HEK293 (cell line): ENCODE results near the gene ZNF548.

Experiments
- CTCF ChIA-PET: fragments of 350-600 bp; formaldehyde crosslinking; extraction: SDS; loops from one replicate; lab custom pipeline; 2021; ENCODE audit warnings: antibody characterized with exemption; lab: Yijun Ruan, JAX
- POLR2A ChIA-PET: fragments of 300-600 bp; formaldehyde crosslinking; extraction: SDS; loops from one replicate; lab custom pipeline; 2020; ENCODE audit warnings: antibody characterized with exemption, inconsistent platforms; lab: Yijun Ruan, JAX
- H3K27ac ChIP-seq: fragments of 200-500 bp; sonication (Bioruptor generic); 2 replicates; pipeline ENCODE4 v1.5.1; 2014; ENCODE audit warnings: low read depth, low read length, control low read depth, inconsistent platforms; ENCODE audit errors: extremely low read depth
- H3K36me3 ChIP-seq, 2 experiments: fragments of 200-500 bp in 1 of 2; sonication (Bioruptor generic) in 1 of 2; 1 replicate in 1 of 2; 2 replicates in 1 of 2; pipeline ENCODE4 v1.5.1; 2014 to 2017; ENCODE audit warnings: inconsistent platforms in 2 of 2, low read length in 2 of 2; ENCODE audit not compliant: control insufficient read depth in 2 of 2, insufficient read depth in 1 of 2
- H3K4me1 ChIP-seq: fragments of 200-500 bp; sonication (Bioruptor generic); 2 replicates; pipeline ENCODE4 v1.5.1; 2014; ENCODE audit warnings: mild to moderate bottlenecking, low read length, inconsistent platforms; ENCODE audit not compliant: control insufficient read depth, insufficient read depth
- H3K4me3 ChIP-seq: 2 replicates; pipeline ENCODE4 v1.5.1; 2011; ENCODE audit warnings: low read depth, mild to moderate bottlenecking, control low read depth, low read length, moderate library complexity
- H3K9me3 ChIP-seq: fragments of 200-500 bp; sonication (Bioruptor generic); 2 replicates; pipeline ENCODE4 v1.5.1; 2014; ENCODE audit warnings: low read depth, low read length, inconsistent platforms; ENCODE audit not compliant: control insufficient read depth, insufficient read depth
- GLIS1 ChIP-seq: fragments of 450-650 bp; formaldehyde crosslinking; IDR thresholded peaks from 2 replicates; pipeline ENCODE4 v1.5.1; 2016; ENCODE audit warnings: missing biosample characterization, missing genetic modification characterization
- HOXC10 ChIP-seq: sonication (generic); formaldehyde crosslinking; IDR thresholded peaks from 2 replicates; pipeline ENCODE4 v1.8.1; 2023; ENCODE audit warnings: mild to moderate bottlenecking, missing genetic modification reagents
- KLF8 ChIP-seq: fragments of 450-650 bp; formaldehyde crosslinking; IDR thresholded peaks from 2 replicates; pipeline ENCODE4 v1.5.1; 2016; ENCODE audit warnings: missing biosample characterization, missing genetic modification characterization
- MZF1 ChIP-seq: fragments of 450-650 bp; formaldehyde crosslinking; IDR thresholded peaks from 2 replicates; pipeline ENCODE4 v1.5.1; 2017; ENCODE audit warnings: missing biosample characterization, missing genetic modification characterization, borderline replicate concordance
- SP7 ChIP-seq: fragments of 450-650 bp; formaldehyde crosslinking; IDR thresholded peaks from 2 replicates; pipeline ENCODE4 v1.5.1; 2016; ENCODE audit warnings: missing biosample characterization, missing genetic modification characterization
- TCF7L2 ChIP-seq: IDR thresholded peaks from 2 replicates; pipeline ENCODE4 v1.6.1; 2011; ENCODE audit warnings: low read depth, mild to moderate bottlenecking, inconsistent platforms, low read length, moderate library complexity, borderline replicate concordance
- ZBTB48 ChIP-seq: fragments of 450-650 bp; formaldehyde crosslinking; IDR thresholded peaks from 2 replicates; pipeline ENCODE4 v1.5.1; 2016; ENCODE audit warnings: missing biosample characterization, missing genetic modification characterization
- ZBTB7A ChIP-seq: fragments of 450-650 bp; formaldehyde crosslinking; IDR thresholded peaks from 2 replicates; pipeline ENCODE4 v1.5.1; 2016; ENCODE audit warnings: low read depth, missing biosample characterization, missing genetic modification characterization
- ZNF140 ChIP-seq: fragments of 450-650 bp; formaldehyde crosslinking; IDR thresholded peaks from 2 replicates; pipeline ENCODE4 v1.5.1; 2016; ENCODE audit warnings: missing biosample characterization, missing genetic modification characterization
- ZNF211 ChIP-seq: fragments of 450-650 bp; formaldehyde crosslinking; IDR thresholded peaks from 2 replicates; pipeline ENCODE4 v1.5.1; 2016; ENCODE audit warnings: low read depth, missing biosample characterization, missing genetic modification characterization
- ZNF426 ChIP-seq: fragments of 450-650 bp; formaldehyde crosslinking; IDR thresholded peaks from 2 replicates; pipeline ENCODE4 v1.5.1; 2017; ENCODE audit warnings: missing biosample characterization, missing genetic modification characterization, mild to moderate bottlenecking, inconsistent platforms, moderate library complexity
- ZNF501 ChIP-seq: fragments of 450-650 bp; formaldehyde crosslinking; IDR thresholded peaks from 2 replicates; pipeline ENCODE4 v1.5.1; 2016; ENCODE audit warnings: missing biosample characterization, missing genetic modification characterization
- ZNF514 ChIP-seq: fragments of 450-650 bp; formaldehyde crosslinking; IDR thresholded peaks from 2 replicates; pipeline ENCODE4 v1.5.1; 2016; ENCODE audit warnings: missing biosample characterization, missing genetic modification characterization
- ZNF530 ChIP-seq: fragments of 450-650 bp; formaldehyde crosslinking; IDR thresholded peaks from 2 replicates; pipeline ENCODE4 v1.5.1; 2016; ENCODE audit warnings: low read depth, missing biosample characterization, missing genetic modification characterization
- ZNF660 ChIP-seq: fragments of 450-650 bp; IDR thresholded peaks from 2 replicates; pipeline ENCODE4 v1.5.1; 2018; ENCODE audit warnings: missing biosample characterization, mild to moderate bottlenecking, missing genetic modification characterization
- ZNF664 ChIP-seq: fragments of 450-650 bp; formaldehyde crosslinking; IDR thresholded peaks from 2 replicates; pipeline ENCODE4 v1.5.1; 2016; ENCODE audit warnings: missing biosample characterization, missing genetic modification characterization
- ZSCAN30 ChIP-seq: fragments of 450-650 bp; IDR thresholded peaks from 2 replicates; pipeline ENCODE4 v1.5.1; 2018; ENCODE audit warnings: missing biosample characterization, mild to moderate bottlenecking, missing genetic modification characterization, moderate library complexity
- TF ChIP-seq, protein P1 (sequence below): fragments of 450-650 bp; formaldehyde crosslinking; IDR thresholded peaks from 2 replicates; pipeline ENCODE4 v1.5.1; 2016; ENCODE audit warnings: missing biosample characterization, missing genetic modification characterization
- TF ChIP-seq, protein P2 (sequence below): fragments of 450-650 bp; formaldehyde crosslinking; IDR thresholded peaks from 2 replicates; pipeline ENCODE4 v1.5.1; 2017; ENCODE audit warnings: missing biosample characterization, missing genetic modification characterization
- TF ChIP-seq, protein P3 (sequence below): fragments of 450-650 bp; formaldehyde crosslinking; IDR thresholded peaks from 2 replicates; pipeline ENCODE4 v1.5.1; 2016; ENCODE audit warnings: missing biosample characterization, missing genetic modification characterization, borderline replicate concordance

Gene ZNF548

DNA sequence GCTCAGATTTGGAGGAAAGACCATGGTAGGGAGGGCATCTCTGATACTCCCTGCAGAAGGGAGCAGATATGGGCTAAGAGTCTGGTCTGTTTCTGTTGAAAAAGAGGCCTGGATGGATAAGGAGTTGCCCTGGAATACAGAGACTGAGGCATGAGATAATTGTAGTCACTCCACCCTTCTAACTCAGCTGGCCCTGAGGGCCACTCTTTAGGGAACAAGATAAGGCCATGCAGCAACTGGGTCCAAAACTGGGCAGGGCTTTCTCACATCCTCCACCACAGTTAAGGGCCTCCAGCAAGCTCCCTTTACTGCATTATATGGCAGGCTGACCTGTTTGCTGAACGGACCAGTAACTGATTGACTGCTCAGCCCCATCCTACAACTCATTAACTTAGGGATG lies 46.8 kb downstream of the ZNF548 start (continued):
- no peak for TF ChIP-seq HOXC10
- TF ChIP-seq, all 188 proteins: peak for 0

DNA sequence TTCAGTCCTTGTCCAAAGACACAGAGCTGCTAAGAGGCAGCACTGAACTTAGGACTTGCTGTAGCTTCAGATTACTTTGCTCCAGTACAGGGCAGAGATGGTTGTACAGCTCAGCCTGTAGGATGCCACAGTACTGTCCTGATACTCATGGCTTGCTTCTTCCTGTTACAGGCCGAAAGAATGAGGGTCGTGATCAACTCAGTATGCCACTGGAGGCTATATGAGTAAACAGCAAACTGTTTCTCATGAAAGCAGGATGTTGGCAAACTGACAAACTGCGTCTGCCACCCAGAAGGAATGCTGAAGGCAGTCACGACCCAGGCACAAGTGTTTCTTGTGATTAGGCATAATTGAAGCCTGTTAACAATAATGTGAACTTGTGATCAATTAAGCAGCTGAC lies 48.3 kb downstream of the ZNF548 start:
- peaks cover 14 to 41% of the 10 kb centered on the region in 2 experiments for H3K36me3 ChIP-seq
- H3K4me3 ChIP-seq, result no peak overlapping the region
- H3K4me1 ChIP-seq, result peaks cover 7% of the 10 kb centered on the region
- ChIA-PET POLR2A (interaction anchor here (0.5 kb wide), 1 partner anchor 762 kb away, joined by 9 read pairs; no protein-coding TSS in a partner anchor), CTCF (interaction anchor here (0.5 to 0.9 kb wide), 2 partner anchors 28 to 779 kb away, joined by 3 read pairs; no protein-coding TSS in a partner anchor)
- H3K9me3 ChIP-seq, result no peaks in the 10 kb centered on the region
- H3K27ac ChIP-seq, result no peak overlapping the region
- TF ChIP-seq, protein P1, sequence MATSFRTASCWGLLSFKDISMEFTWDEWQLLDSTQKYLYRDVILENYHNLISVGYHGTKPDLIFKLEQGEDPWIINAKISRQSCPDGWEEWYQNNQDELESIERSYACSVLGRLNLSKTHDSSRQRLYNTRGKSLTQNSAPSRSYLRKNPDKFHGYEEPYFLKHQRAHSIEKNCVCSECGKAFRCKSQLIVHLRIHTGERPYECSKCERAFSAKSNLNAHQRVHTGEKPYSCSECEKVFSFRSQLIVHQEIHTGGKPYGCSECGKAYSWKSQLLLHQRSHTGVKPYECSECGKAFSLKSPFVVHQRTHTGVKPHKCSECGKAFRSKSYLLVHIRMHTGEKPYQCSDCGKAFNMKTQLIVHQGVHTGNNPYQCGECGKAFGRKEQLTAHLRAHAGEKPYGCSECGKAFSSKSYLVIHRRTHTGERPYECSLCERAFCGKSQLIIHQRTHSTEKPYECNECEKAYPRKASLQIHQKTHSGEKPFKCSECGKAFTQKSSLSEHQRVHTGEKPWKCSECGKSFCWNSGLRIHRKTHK, result no peak
- no peak for TF ChIP-seq ZSCAN30 (tag by site-specific recombination)
- TF ChIP-seq ZNF664 (tag by site-specific recombination), result no peak
- TF ChIP-seq ZNF501, result no peak
- no peak for TF ChIP-seq TCF7L2
- no peak for TF ChIP-seq SP7 (tag by site-specific recombination)
- TF ChIP-seq ZBTB48 (tag by site-specific recombination), result no peak
- no peak for TF ChIP-seq ZNF140 (tag by site-specific recombination)
- TF ChIP-seq ZNF426 (tag by site-specific recombination), result no peak

DNA sequence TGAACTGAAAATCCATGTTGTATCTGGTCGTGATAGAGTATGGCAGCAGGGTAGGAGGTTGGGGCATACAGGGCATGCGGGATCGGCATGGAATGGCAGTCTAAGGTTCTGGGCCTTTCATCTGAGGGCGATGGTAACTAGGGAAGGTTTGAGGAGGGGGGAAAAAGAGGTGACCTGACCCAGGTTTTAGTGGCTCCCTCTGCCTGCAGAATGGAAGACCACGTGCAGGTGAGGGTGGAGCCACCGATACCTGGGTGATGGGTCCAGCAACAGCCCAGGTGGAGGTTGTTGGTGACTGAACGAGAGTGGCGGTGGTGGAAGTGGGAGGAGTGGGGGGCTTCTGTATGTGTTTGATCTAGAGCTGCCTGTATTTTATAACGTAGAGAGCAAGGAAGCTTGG lies 49.3 kb downstream of the ZNF548 start:
- peaks cover 2% of the 10 kb centered on the region for H3K9me3 ChIP-seq
- peaks cover 22 to 51% of the 10 kb centered on the region in 2 experiments for H3K36me3 ChIP-seq
- TF ChIP-seq ZNF530 (tag by site-specific recombination) (no peak), ZBTB7A (no peak), ZNF660 (no peak), MZF1 (tag by site-specific recombination) (no peak), ZNF211 (tag by site-specific recombination) (no peak), GLIS1 (no peak), HOXC10 (no peak), KLF8 (tag by site-specific recombination) (no peak), ZNF514 (tag by site-specific recombination) (no peak)
- TF ChIP-seq, protein P2, sequence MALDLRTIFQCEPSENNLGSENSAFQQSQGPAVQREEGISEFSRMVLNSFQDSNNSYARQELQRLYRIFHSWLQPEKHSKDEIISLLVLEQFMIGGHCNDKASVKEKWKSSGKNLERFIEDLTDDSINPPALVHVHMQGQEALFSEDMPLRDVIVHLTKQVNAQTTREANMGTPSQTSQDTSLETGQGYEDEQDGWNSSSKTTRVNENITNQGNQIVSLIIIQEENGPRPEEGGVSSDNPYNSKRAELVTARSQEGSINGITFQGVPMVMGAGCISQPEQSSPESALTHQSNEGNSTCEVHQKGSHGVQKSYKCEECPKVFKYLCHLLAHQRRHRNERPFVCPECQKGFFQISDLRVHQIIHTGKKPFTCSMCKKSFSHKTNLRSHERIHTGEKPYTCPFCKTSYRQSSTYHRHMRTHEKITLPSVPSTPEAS, result no peak
- TF ChIP-seq, protein P3, sequence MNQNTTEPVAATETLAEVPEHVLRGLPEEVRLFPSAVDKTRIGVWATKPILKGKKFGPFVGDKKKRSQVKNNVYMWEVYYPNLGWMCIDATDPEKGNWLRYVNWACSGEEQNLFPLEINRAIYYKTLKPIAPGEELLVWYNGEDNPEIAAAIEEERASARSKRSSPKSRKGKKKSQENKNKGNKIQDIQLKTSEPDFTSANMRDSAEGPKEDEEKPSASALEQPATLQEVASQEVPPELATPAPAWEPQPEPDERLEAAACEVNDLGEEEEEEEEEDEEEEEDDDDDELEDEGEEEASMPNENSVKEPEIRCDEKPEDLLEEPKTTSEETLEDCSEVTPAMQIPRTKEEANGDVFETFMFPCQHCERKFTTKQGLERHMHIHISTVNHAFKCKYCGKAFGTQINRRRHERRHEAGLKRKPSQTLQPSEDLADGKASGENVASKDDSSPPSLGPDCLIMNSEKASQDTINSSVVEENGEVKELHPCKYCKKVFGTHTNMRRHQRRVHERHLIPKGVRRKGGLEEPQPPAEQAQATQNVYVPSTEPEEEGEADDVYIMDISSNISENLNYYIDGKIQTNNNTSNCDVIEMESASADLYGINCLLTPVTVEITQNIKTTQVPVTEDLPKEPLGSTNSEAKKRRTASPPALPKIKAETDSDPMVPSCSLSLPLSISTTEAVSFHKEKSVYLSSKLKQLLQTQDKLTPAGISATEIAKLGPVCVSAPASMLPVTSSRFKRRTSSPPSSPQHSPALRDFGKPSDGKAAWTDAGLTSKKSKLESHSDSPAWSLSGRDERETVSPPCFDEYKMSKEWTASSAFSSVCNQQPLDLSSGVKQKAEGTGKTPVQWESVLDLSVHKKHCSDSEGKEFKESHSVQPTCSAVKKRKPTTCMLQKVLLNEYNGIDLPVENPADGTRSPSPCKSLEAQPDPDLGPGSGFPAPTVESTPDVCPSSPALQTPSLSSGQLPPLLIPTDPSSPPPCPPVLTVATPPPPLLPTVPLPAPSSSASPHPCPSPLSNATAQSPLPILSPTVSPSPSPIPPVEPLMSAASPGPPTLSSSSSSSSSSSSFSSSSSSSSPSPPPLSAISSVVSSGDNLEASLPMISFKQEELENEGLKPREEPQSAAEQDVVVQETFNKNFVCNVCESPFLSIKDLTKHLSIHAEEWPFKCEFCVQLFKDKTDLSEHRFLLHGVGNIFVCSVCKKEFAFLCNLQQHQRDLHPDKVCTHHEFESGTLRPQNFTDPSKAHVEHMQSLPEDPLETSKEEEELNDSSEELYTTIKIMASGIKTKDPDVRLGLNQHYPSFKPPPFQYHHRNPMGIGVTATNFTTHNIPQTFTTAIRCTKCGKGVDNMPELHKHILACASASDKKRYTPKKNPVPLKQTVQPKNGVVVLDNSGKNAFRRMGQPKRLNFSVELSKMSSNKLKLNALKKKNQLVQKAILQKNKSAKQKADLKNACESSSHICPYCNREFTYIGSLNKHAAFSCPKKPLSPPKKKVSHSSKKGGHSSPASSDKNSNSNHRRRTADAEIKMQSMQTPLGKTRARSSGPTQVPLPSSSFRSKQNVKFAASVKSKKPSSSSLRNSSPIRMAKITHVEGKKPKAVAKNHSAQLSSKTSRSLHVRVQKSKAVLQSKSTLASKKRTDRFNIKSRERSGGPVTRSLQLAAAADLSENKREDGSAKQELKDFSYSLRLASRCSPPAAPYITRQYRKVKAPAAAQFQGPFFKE (tag by site-specific recombination), result no peak
- no peak overlapping the region for H3K27ac ChIP-seq
- POLR2A ChIA-PET, result interaction anchor here (0.6 kb wide), 1 partner anchor 85 kb away, joined by 3 read pairs; no protein-coding TSS in a partner anchor
- H3K4me1 ChIP-seq, result peaks cover 7% of the 10 kb centered on the region
- CTCF ChIA-PET, result interaction anchor here (0.7 kb wide), 2 partner anchors 32 to 35 kb away, joined by 4 read pairs; no protein-coding TSS in a partner anchor
- no peak overlapping the region for H3K4me3 ChIP-seq
